GM12875 (cell line): ENCODE data around the gene LMNA.

Source experiments
- H3K4me3 ChIP-seq: one replicate; pipeline ENCODE4 v1.5.1; 2011; ENCODE audit warnings: low read depth, low read length, control low read depth
- TF ChIP-seq, protein P1 (sequence below): IDR thresholded peaks from 2 replicates; pipeline ENCODE4 v1.5.1; 2011; ENCODE audit warnings: low read depth, mild to moderate bottlenecking, control low read depth, inconsistent platforms, low read length, moderate library complexity, borderline replicate concordance; ENCODE audit not compliant: insufficient read depth

The LMNA gene

DNA sequence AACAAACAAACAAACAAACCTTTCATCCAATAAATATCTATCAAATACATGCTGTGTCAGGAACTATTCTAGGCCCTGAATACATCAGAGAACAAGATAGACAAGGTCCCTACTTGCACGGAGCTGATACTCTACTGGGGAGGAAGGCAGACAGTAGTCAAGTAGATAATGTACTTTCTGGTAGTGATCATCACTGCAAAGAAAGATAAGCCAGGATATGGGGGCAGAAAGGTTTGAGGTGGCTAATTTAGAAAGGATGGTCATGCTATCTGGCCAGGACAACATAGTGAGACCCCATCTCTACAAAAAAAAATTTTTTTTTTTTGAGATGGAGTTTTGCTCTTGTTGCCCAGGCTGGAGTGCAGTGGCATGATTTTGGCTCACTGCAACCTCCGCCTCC lies 22.9 kb upstream of the LMNA start:
- no peak overlapping the region for H3K4me3 ChIP-seq
- TF ChIP-seq, protein P1, sequence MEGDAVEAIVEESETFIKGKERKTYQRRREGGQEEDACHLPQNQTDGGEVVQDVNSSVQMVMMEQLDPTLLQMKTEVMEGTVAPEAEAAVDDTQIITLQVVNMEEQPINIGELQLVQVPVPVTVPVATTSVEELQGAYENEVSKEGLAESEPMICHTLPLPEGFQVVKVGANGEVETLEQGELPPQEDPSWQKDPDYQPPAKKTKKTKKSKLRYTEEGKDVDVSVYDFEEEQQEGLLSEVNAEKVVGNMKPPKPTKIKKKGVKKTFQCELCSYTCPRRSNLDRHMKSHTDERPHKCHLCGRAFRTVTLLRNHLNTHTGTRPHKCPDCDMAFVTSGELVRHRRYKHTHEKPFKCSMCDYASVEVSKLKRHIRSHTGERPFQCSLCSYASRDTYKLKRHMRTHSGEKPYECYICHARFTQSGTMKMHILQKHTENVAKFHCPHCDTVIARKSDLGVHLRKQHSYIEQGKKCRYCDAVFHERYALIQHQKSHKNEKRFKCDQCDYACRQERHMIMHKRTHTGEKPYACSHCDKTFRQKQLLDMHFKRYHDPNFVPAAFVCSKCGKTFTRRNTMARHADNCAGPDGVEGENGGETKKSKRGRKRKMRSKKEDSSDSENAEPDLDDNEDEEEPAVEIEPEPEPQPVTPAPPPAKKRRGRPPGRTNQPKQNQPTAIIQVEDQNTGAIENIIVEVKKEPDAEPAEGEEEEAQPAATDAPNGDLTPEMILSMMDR: no peak

DNA sequence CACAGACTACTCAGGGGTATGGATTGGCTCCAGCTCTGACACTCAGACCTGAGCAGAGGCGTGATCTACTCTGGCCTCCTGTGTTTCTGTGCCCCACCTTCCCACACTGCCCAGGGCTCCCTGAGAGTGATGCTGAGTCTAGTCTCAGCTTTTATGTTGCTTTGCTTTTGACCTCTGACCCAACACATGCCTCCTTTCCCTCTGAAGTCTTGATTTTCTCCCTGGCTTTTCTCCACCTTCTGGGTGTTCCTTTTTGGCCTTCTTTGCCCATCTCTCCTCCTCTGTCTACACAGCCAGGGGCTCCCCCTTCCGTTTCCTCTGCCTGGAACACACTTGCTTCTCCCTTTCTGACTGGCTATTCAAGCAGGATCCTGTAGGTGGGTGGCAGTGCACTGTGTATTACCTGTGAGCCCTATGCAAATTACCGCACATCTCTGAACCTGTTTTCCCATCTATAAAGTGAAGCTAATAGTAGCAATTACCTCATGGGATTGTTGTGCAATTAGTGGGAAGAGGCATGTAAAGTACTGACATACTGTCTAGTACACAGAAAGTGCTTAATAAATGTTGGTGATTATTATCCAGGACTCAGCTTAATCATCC lies 18.5 kb upstream of the LMNA start:
- TF ChIP-seq, protein P1: 0 out of 2 replicates have a peak, but pooled peaks have one; percentile 1
- H3K4me3 ChIP-seq: no peak overlapping the region

DNA sequence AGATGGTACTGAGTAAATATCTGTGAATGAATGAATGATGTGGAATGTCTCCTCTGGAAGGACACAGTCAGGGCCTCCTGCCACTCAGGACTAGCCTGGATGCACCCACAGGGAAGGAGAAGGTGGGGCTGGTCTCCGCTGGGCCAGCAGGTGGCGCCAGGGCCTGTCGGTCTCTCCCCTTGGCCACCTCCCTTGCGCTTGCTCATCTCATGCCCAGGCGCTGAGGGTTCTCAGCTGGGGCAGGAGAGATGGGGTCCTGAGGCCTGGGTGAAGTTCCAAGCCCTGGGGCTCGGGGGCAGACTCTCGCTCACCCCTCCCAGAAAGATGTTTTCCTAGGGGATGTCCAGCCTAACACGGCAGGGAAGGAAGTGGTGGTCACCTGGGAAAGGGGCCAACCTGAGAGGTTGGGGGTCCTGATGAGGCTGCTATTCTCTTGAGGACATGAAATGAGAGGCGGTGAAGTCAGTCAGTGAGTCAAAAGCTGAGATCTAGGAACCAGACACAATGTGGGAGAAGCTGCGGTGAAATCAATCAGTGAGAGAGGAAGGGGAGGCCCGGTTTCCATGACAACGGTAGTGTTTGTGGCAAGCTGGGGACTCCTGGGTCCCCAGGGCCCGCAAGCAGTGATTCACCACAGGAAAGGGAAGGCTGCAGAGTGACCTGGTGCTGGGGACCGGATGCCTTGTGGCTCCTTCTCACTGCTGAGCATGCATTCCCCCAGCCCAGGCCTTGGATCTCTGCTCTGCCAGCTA lies 17.7 kb upstream of the LMNA start:
- TF ChIP-seq, protein P1: peak; percentile 97
- no peak overlapping the region for H3K4me3 ChIP-seq

DNA sequence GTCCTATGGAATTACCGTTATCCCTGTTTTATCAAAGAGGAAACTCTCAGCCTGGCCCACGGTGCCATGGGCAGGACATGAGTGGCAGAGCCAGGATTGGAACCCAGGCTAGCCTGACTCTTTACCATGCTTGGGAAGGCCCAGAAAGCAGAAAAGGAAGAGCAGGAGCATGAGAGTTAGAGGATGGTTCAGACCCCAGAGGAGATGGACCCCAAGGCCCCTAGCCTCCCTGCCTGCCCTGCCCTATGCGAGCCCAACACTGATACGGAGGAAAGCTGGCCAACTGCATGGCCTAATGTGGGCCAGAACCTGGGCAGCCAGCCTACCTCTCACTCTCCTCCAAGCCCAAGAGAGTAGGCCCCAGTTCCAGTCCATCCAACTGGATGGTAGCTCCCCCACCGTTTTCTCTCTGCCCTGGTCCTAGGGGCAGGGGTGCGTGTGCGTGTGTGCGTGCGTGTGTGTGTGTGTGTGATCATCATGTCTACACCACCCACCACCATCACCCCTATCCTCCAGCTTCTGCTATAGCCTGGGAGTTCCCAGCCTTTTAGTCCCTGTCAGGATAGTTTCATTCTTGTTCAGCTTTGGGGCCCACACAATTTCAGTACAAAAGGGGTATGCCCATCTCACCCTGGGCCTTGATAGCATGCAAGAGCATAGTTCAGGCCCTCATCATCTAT lies 16.9 kb upstream of the LMNA start:
- TF ChIP-seq, protein P1: no peak
- H3K4me3 ChIP-seq: no peak overlapping the region

DNA sequence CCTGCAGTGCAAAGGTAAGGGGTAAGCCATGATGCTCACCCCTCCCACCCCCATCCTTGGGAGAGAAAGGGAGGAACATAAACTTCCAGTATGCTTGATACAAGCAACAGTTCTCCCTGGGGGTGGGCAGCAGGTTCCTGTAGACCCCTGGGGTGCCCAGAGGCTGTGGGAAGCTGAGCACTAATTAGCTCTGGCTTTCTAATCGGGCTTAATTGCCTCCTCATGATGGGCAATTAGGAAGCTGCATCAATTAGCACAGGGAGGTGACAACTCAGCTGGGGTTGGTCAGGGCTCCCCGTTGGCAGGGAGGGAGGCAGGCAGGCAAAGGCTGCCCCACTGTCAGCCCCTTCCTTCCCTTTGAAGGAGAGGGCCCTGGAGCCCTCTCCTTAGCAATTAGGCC lies 15.7 kb upstream of the LMNA start:
- H3K4me3 ChIP-seq: no peak overlapping the region
- TF ChIP-seq, protein P1: no peak

DNA sequence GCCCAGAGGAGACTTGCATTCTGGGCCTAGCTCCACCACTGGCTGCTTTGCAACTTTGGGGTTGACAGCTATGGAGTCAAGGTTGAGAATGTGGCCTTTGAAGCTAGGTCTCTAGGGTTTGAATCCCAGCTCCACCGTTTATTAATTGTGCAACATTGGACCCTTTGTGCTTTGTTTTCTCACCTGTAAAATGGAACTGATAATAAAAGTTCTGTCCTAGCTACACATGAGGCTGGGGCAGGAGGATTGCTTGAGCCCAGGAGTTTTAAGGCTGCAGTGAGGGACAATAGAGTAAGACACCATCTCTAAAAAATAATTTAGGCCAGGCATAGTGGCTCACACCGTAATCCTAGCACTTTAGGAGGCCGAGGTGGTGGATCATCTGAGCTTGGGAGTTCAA lies 15.2 kb upstream of the LMNA start:
- H3K4me3 ChIP-seq: no peak overlapping the region
- TF ChIP-seq, protein P1: no peak
